Measurements from ENCODE around the gene MINDY4. TPM values are rescaled to one million over a fixed set of nuclear protein-coding genes. Genes with fewer than 3 reads are reported as not detected.
A peak's percentile ranks its signal among the peaks of the same experiment; 100 is the strongest.

MINDY4 gene
- total RNA-seq, 4 donors from 2014 or later: 8.4 to 31.1 (median 20.2) TPM

GRCh38 chr7:30910411-30911073, 139.3 kb downstream of the MINDY4 start:
- 45% methylated on average over 5 of the region's 11 CpGs for WGBS
- TF ChIP-seq POLR2AphosphoS5 (IDR thresholded peaks at IDR 0.05) (peak in 1 of 2 donors; percentile 7), EP300 (IDR thresholded peaks at IDR 0.05) (no peak)
- no peaks in the 10 kb centered on the region for H3K9me3 ChIP-seq
- peak overlapping the region; percentile 84 to 90 (median 88) for H3K27ac ChIP-seq (replicated peaks in 1 of 4)
- H3K27me3 ChIP-seq: no peaks in the 10 kb centered on the region
- peak overlapping the region; percentile 56 to 65 (median 61) for H3K4me3 ChIP-seq
- no peak for DNase-seq (ENCODE audit: extremely low spot score)
- intact Hi-C loops (cut with DNase I): no loop called here
- peaks cover 84 to 100% (median 99%) of the 10 kb centered on the region in 4 donors for H3K4me1 ChIP-seq
- no peaks in the 10 kb centered on the region for H3K36me3 ChIP-seq

GRCh38 chr7:30911133-30911532, 139.9 kb downstream of the MINDY4 start:
- H3K4me1 ChIP-seq: peaks cover 84 to 100% (median 99%) of the 10 kb centered on the region in 4 donors
- H3K27me3 ChIP-seq: no peaks in the 10 kb centered on the region
- 60% methylated on average over 3 of the region's 11 CpGs for WGBS
- H3K36me3 ChIP-seq: no peaks in the 10 kb centered on the region
- no peaks in the 10 kb centered on the region for H3K9me3 ChIP-seq
- intact Hi-C loops (cut with DNase I): no loop called here
- TF ChIP-seq POLR2AphosphoS5 (IDR thresholded peaks at IDR 0.05) (no peak), POLR2A (IDR thresholded peaks at IDR 0.05; ENCODE audit: low read depth) (no peak), EP300 (IDR thresholded peaks at IDR 0.05) (no peak)
- TF ChIP-seq, protein P1, sequence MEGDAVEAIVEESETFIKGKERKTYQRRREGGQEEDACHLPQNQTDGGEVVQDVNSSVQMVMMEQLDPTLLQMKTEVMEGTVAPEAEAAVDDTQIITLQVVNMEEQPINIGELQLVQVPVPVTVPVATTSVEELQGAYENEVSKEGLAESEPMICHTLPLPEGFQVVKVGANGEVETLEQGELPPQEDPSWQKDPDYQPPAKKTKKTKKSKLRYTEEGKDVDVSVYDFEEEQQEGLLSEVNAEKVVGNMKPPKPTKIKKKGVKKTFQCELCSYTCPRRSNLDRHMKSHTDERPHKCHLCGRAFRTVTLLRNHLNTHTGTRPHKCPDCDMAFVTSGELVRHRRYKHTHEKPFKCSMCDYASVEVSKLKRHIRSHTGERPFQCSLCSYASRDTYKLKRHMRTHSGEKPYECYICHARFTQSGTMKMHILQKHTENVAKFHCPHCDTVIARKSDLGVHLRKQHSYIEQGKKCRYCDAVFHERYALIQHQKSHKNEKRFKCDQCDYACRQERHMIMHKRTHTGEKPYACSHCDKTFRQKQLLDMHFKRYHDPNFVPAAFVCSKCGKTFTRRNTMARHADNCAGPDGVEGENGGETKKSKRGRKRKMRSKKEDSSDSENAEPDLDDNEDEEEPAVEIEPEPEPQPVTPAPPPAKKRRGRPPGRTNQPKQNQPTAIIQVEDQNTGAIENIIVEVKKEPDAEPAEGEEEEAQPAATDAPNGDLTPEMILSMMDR (IDR thresholded peaks at IDR 0.05): no peak
- DNase-seq (ENCODE audit: extremely low spot score): no peak
- peak overlapping the region; percentile 56 to 65 (median 61) for H3K4me3 ChIP-seq
- H3K27ac ChIP-seq (replicated peaks in 1 of 4): peak overlapping the region; percentile 84 to 90 (median 88)

GRCh38 chr7:30911561-30911969, 140.3 kb downstream of the MINDY4 start, which contains the start of gene AQP1:
AQP1 (plus strand) TSS chr7:30911853; CDS start chr7:30911910, 57 bp downstream.
- H3K27me3 ChIP-seq: no peaks in the 10 kb centered on the region
- WGBS: 9% methylated on average over 6 of the region's 12 CpGs
- H3K4me3 ChIP-seq: peak within 1 kb of the TSS; percentile 56 to 65 (median 61)
- DNase-seq (ENCODE audit: extremely low spot score): peak; percentile 94
- peak within 1 kb of the TSS; percentile 84 to 90 (median 88) for H3K27ac ChIP-seq (replicated peaks in 1 of 4)
- H3K4me1 ChIP-seq: peaks cover 84 to 100% (median 99%) of the 10 kb centered on the region in 4 donors
- H3K9me3 ChIP-seq: no peaks in the 10 kb centered on the region
- no peaks in the 10 kb centered on the region for H3K36me3 ChIP-seq
- TF ChIP-seq POLR2AphosphoS5 (IDR thresholded peaks at IDR 0.05) (peak; percentile 89 to 98), EP300 (IDR thresholded peaks at IDR 0.05) (no peak), POLR2A (IDR thresholded peaks at IDR 0.05; ENCODE audit: low read depth) (peak; percentile 53)
- TF ChIP-seq, protein P1 (IDR thresholded peaks at IDR 0.05): peak; percentile 17 to 29 (median 21)
- intact Hi-C loops (cut with DNase I): no loop called here

GRCh38 chr7:30912021-30912730, 141.0 kb downstream of the MINDY4 start:
- no peak for DNase-seq (ENCODE audit: extremely low spot score)
- Histone ChIP-seq H3K27me3 (no peaks in the 10 kb centered on the region), H3K27ac (replicated peaks in 1 of 4) (peak overlapping the region; percentile 84 to 90 (median 88)), H3K36me3 (no peaks in the 10 kb centered on the region), H3K4me1 (peaks cover 85 to 100% (median 99%) of the 10 kb centered on the region in 4 donors), H3K4me3 (peak overlapping the region; percentile 56 to 65 (median 61)), H3K9me3 (no peaks in the 10 kb centered on the region)
- no peak for TF ChIP-seq EP300 (IDR thresholded peaks at IDR 0.05)
- TF ChIP-seq, protein P1 (IDR thresholded peaks at IDR 0.05): no peak
- no peak for TF ChIP-seq POLR2A (IDR thresholded peaks at IDR 0.05; ENCODE audit: low read depth)
- no peak for TF ChIP-seq POLR2AphosphoS5 (IDR thresholded peaks at IDR 0.05)
- 51% methylated on average over 14 of the region's 26 CpGs for WGBS
- intact Hi-C loops (cut with DNase I): loop anchor here (2.0 kb wide), 1 partner anchor 97 kb away; no protein-coding TSS in a partner anchor

- intact Hi-C loops (cut with DNase I): loop anchor here (2.0 kb wide), 1 partner anchor 98 kb away; no protein-coding TSS in a partner anchor
- H3K4me1 ChIP-seq: peaks cover 85 to 100% (median 99%) of the 10 kb centered on the region in 4 donors
- H3K4me3 ChIP-seq: peak overlapping the region; percentile 56 to 65 (median 61)
- no peaks in the 10 kb centered on the region for H3K9me3 ChIP-seq
- 50% methylated on average over 2 of the region's 2 CpGs for WGBS
- no peaks in the 10 kb centered on the region for H3K27me3 ChIP-seq
- H3K27ac ChIP-seq (replicated peaks in 1 of 4): peak overlapping the region; percentile 84 to 90 (median 88)
- TF ChIP-seq EP300 (IDR thresholded peaks at IDR 0.05) (no peak), POLR2A (IDR thresholded peaks at IDR 0.05; ENCODE audit: low read depth) (no peak), POLR2AphosphoS5 (IDR thresholded peaks at IDR 0.05) (no peak)
- TF ChIP-seq, protein P1 (IDR thresholded peaks at IDR 0.05): no peak
- no peaks in the 10 kb centered on the region for H3K36me3 ChIP-seq
- DNase-seq (ENCODE audit: extremely low spot score): no peak
Observed at GRCh38 chr7:30912731-30912985, 141.4 kb downstream of the MINDY4 start.
